ENCODE measurements around the gene RFWD3. TPM values are rescaled to one million over a fixed set of nuclear protein-coding genes. Genes with fewer than 3 reads are reported as not detected.

Gene RFWD3
- total RNA-seq, 4 donors from 2014 or later = 6.8 to 13.3 (median 10.1) TPM

GRCh38 chr16:74699666-74700065 lies 33.0 kb upstream of the RFWD3 start:
- Histone ChIP-seq H3K36me3 (peaks cover 0 to 9% (median 7%) of the 10 kb centered on the region in 4 donors), H3K27ac (replicated peaks in 1 of 4) (peak overlapping the region; percentile 74 to 82 (median 78)), H3K9me3 (no peaks in the 10 kb centered on the region), H3K27me3 (no peaks in the 10 kb centered on the region), H3K4me3 (peak overlapping the region; percentile 67 to 86 (median 75)), H3K4me1 (peaks cover 6 to 38% (median 34%) of the 10 kb centered on the region in 4 donors)
- TF ChIP-seq POLR2AphosphoS5 (IDR thresholded peaks at IDR 0.05) (no peak), EP300 (IDR thresholded peaks at IDR 0.05) (no peak), POLR2A (IDR thresholded peaks at IDR 0.05; ENCODE audit: low read depth) (no peak), CTCF (IDR thresholded peaks at IDR 0.05) (no peak)
- 65% methylated on average over 4 of the region's 4 CpGs for WGBS
- DNase-seq (ENCODE audit: extremely low spot score) = no peak
- intact Hi-C loops (cut with DNase I) = no loop called here

- peaks cover 6 to 38% (median 34%) of the 10 kb centered on the region in 4 donors for H3K4me1 ChIP-seq
- H3K27me3 ChIP-seq = no peaks in the 10 kb centered on the region
- H3K27ac ChIP-seq (replicated peaks in 1 of 4) = peak overlapping the region in 1 of 4 donors; percentile 14
- no peak overlapping the region for H3K4me3 ChIP-seq
- no peaks in the 10 kb centered on the region for H3K9me3 ChIP-seq
- intact Hi-C loops (cut with DNase I) = no loop called here
- DNase-seq (ENCODE audit: extremely low spot score) = no peak
- peaks cover 0 to 16% (median 9%) of the 10 kb centered on the region in 4 donors for H3K36me3 ChIP-seq
- TF ChIP-seq EP300 (IDR thresholded peaks at IDR 0.05) = no peak
- no peak for TF ChIP-seq POLR2A (IDR thresholded peaks at IDR 0.05; ENCODE audit: low read depth)
- TF ChIP-seq CTCF (IDR thresholded peaks at IDR 0.05) = no peak
- no peak for TF ChIP-seq POLR2AphosphoS5 (IDR thresholded peaks at IDR 0.05)
- 73% methylated on average over 4 of the region's 4 CpGs for WGBS
Observed at GRCh38 chr16:74698222-74698621, 31.5 kb upstream of the RFWD3 start.

GRCh38 chr16:74695450-74696422 lies 29.1 kb upstream of the RFWD3 start:
- H3K27me3 ChIP-seq = no peaks in the 10 kb centered on the region
- H3K4me1 ChIP-seq = peaks cover 6 to 30% (median 26%) of the 10 kb centered on the region in 4 donors
- no peaks in the 10 kb centered on the region for H3K9me3 ChIP-seq
- WGBS = 51% methylated on average over 19 of the region's 19 CpGs
- intact Hi-C loops (cut with DNase I) = no loop called here
- DNase-seq (ENCODE audit: extremely low spot score) = peak; percentile 94
- H3K4me3 ChIP-seq = peak overlapping the region; percentile 40 to 60 (median 48)
- H3K36me3 ChIP-seq = peaks cover 0 to 37% (median 20%) of the 10 kb centered on the region in 4 donors
- H3K27ac ChIP-seq (replicated peaks in 1 of 4) = peak overlapping the region in 3 of 4 donors; percentile 36 to 63 (median 58)
- TF ChIP-seq POLR2AphosphoS5 (IDR thresholded peaks at IDR 0.05) (peak; percentile 73 to 82), CTCF (IDR thresholded peaks at IDR 0.05) (no peak)

- WGBS = 80% methylated on average over 10 of the region's 10 CpGs
- H3K27me3 ChIP-seq = no peaks in the 10 kb centered on the region
- DNase-seq (ENCODE audit: extremely low spot score) = no peak
- peaks cover 4 to 7% (median 5%) of the 10 kb centered on the region in 4 donors for H3K4me1 ChIP-seq
- H3K9me3 ChIP-seq = no peaks in the 10 kb centered on the region
- no peak overlapping the region for H3K4me3 ChIP-seq
- no peak overlapping the region for H3K27ac ChIP-seq (replicated peaks in 1 of 4)
- intact Hi-C loops (cut with DNase I) = no loop called here
- TF ChIP-seq POLR2A (IDR thresholded peaks at IDR 0.05; ENCODE audit: low read depth) (no peak), POLR2AphosphoS5 (IDR thresholded peaks at IDR 0.05) (no peak), EP300 (IDR thresholded peaks at IDR 0.05) (no peak), CTCF (IDR thresholded peaks at IDR 0.05) (no peak)
- H3K36me3 ChIP-seq = peaks cover 0 to 70% (median 32%) of the 10 kb centered on the region in 4 donors
Observed at GRCh38 chr16:74691093-74691855, 24.6 kb upstream of the RFWD3 start.
